OCI-LY7 (cell line): Measurements from ENCODE around the gene RAB17. TPM values are rescaled to one million over a fixed set of nuclear protein-coding genes. Genes with fewer than 3 reads are reported as not detected.

Experiments used
- BruUV-seq: library from RNA; stranded (reverse); fragments of 400-500 nt; replicated peaks from 2 replicates; lab custom pipeline; 2021; lab: Mats Ljungman, UMichigan
- CTCF ChIA-PET: fragments of 300-600 bp; sonication (Branson Sonifier 250); formaldehyde crosslinking; loops from one replicate; lab custom pipeline; 2022; ENCODE audit warnings: antibody characterized with exemption; ENCODE audit not compliant: unreplicated experiment; lab: Charles Lee
- POLR2A ChIA-PET: fragments of 300-600 bp; sonication (Branson Sonifier 250); formaldehyde crosslinking; loops from one replicate; lab custom pipeline; 2022; ENCODE audit warnings: antibody characterized with exemption; lab: Charles Lee
- DNase-seq: peaks from one replicate; pipeline ENCODE4 v3.0.0-alpha.2; 2015; ENCODE audit warnings: low spot score
- H2AFZ ChIP-seq: fragments of 200-600 bp; sonication (generic), shearing (Covaris generic); 2 replicates; pipeline ENCODE4 v1.6.1; 2014; ENCODE audit warnings: mild to moderate bottlenecking, antibody characterized with exemption, low read length, moderate library complexity
- H3K27ac ChIP-seq: fragments of 200-600 bp; sonication (generic); 2 replicates; pipeline ENCODE4 v1.5.1; 2014; ENCODE audit warnings: mixed run types, low read depth, mild to moderate bottlenecking, moderate library complexity, low read length, inconsistent platforms; ENCODE audit not compliant: poor library complexity, severe bottlenecking
- H3K36me3 ChIP-seq: fragments of 200-600 bp; sonication (generic); 2 replicates; pipeline ENCODE4 v1.6.1; 2014; ENCODE audit warnings: mild to moderate bottlenecking, antibody characterized with exemption, low read length, moderate library complexity, mixed read lengths; ENCODE audit not compliant: insufficient read depth
- H3K4me1 ChIP-seq: fragments of 200-600 bp; sonication (generic); 2 replicates; pipeline ENCODE4 v1.5.1; 2014; ENCODE audit warnings: mild to moderate bottlenecking, low read length; ENCODE audit not compliant: insufficient read depth, poor library complexity, severe bottlenecking
- H3K4me2 ChIP-seq: fragments of 200-600 bp; sonication (generic); 2 replicates; pipeline ENCODE4 v1.6.1; 2014; ENCODE audit warnings: mild to moderate bottlenecking, low read length
- H3K4me3 ChIP-seq: fragments of 200-600 bp; sonication (generic); 2 replicates; pipeline ENCODE4 v1.5.1; 2014; ENCODE audit warnings: mild to moderate bottlenecking, low read depth, low read length; ENCODE audit not compliant: poor library complexity, severe bottlenecking
- H3K79me2 ChIP-seq: fragments of 200-600 bp; sonication (generic); 2 replicates; pipeline ENCODE4 v1.6.1; 2016; ENCODE audit warnings: low read depth, mild to moderate bottlenecking, low read length, moderate library complexity, mixed read lengths; ENCODE audit not compliant: insufficient read depth
- H3K9me2 ChIP-seq: fragments of 200-600 bp; sonication (generic); 2 replicates; pipeline ENCODE4 v1.6.1; 2016; ENCODE audit warnings: mild to moderate bottlenecking, low read length, mixed read lengths; ENCODE audit not compliant: insufficient read depth
- H3K9me3 ChIP-seq: fragments of 200-600 bp; sonication (generic); 2 replicates; pipeline ENCODE4 v1.6.1; 2014; ENCODE audit warnings: mild to moderate bottlenecking, mixed run types, low read length, mixed read lengths
- H4K20me1 ChIP-seq: fragments of 200-600 bp; sonication (generic); 2 replicates; pipeline ENCODE4 v1.6.1; 2014; ENCODE audit warnings: mild to moderate bottlenecking, antibody characterized with exemption, low read length, moderate library complexity, mixed read lengths; ENCODE audit not compliant: insufficient read depth
- CTCF ChIP-seq: fragments of 200-600 bp; sonication (generic); conservative IDR thresholded peaks from 2 replicates; pipeline ENCODE4 v1.5.1; 2014; ENCODE audit warnings: mild to moderate bottlenecking, antibody characterized with exemption, low read length, moderate library complexity, mixed read lengths
- EZH2phosphoT487 ChIP-seq: fragments of 200-600 bp; sonication (generic); IDR thresholded peaks from 2 replicates; pipeline ENCODE4 v1.6.1; 2018; ENCODE audit warnings: low read depth, borderline replicate concordance, mild to moderate bottlenecking, mixed run types, antibody characterized with exemption, low read length, moderate library complexity, mixed read lengths
- intact Hi-C: fragments of 100-400 bp; cut with micrococcal nuclease; formaldehyde crosslinking; loops from one replicate; pipeline ENCODE4 v1.10.0; 2022; ENCODE audit not compliant: unreplicated experiment
- total RNA-seq, 2 experiments: library from RNA; depleted of rRNA in 1 of 2; stranded (reverse); fragments of >200 nt in 1 of 2; shearing (Covaris generic) in 1 of 2; gene quantifications; 2 replicates each; pipeline ENCODE4 v1.2.3, GENCODE V29; 2014 to 2022

The RAB17 gene
- total RNA-seq, 2 experiments from 2014 or later, result not detected

- intact Hi-C loops, result no loop called here
- Histone ChIP-seq H3K9me2 (no peaks in the 10 kb centered on the region), H3K36me3 (no peaks in the 10 kb centered on the region), H4K20me1 (no peaks in the 10 kb centered on the region), H3K79me2 (no peaks in the 10 kb centered on the region), H3K9me3 (peaks cover 10% of the 10 kb centered on the region; the same call in 1 of the 2 replicates), H3K27ac (no peak overlapping the region), H3K4me1 (no peaks in the 10 kb centered on the region), H3K4me2 (no peak overlapping the region), H3K4me3 (no peak overlapping the region), H2AFZ (no peak overlapping the region)
- TF ChIP-seq CTCF (no peak), EZH2phosphoT487 (no peak)
- no TSS peak for BruUV-seq
- DNase-seq, result no peak
- POLR2A ChIA-PET, result no interaction called here
- CTCF ChIA-PET, result no interaction called here
These were observed 48.7 kb upstream of the RAB17 start for GRCh38 chr2:237639052-237639835.

GRCh38 chr2:237638176-237638575 lies 47.6 kb upstream of the RAB17 start:
- Histone ChIP-seq H3K27ac (no peak overlapping the region), H2AFZ (no peak overlapping the region), H3K9me2 (no peaks in the 10 kb centered on the region), H3K79me2 (no peaks in the 10 kb centered on the region), H4K20me1 (no peaks in the 10 kb centered on the region), H3K36me3 (no peaks in the 10 kb centered on the region), H3K4me3 (no peak overlapping the region), H3K4me2 (no peak overlapping the region), H3K4me1 (no peaks in the 10 kb centered on the region), H3K9me3 (peaks cover 10% of the 10 kb centered on the region; the same call in 1 of the 2 replicates)
- POLR2A ChIA-PET, result interaction anchor here (0.8 kb wide), 1 partner anchor 62 kb away, joined by 3 read pairs; no protein-coding TSS in a partner anchor
- no peak for TF ChIP-seq EZH2phosphoT487
- no peak for TF ChIP-seq CTCF
- BruUV-seq, result no TSS peak
- DNase-seq, result no peak
- intact Hi-C loops, result no loop called here
- CTCF ChIA-PET, result no interaction called here
